Measurements from ENCODE around the gene IFT52. TPM values are rescaled to one million over a fixed set of nuclear protein-coding genes. Genes with fewer than 3 reads are reported as not detected.
A peak's percentile ranks its signal among the peaks of the same experiment; 100 is the strongest.

Gene IFT52
- total RNA-seq, 2 experiments from 2014 or later: 13.7 to 15.5 TPM

DNA sequence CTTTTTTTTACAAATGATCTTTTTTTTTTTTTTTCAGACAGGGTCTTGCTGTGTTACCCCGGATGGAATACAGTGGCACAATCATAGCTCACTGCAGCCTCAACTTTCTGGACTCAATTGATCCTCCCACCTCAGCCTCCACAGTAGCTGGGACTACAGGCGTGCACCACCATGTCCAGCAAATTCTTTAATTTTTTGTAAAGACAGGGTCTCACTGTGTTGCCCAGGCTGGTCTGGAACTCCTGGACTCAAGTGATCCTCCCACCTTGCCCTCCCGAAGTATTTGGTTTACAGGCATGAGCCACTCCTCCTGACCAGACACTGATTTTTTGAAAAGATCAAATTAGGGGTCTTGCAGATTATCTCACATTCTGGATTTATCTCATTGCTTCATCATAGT is 65.2 kb downstream of the IFT52 start:
- Histone ChIP-seq H3K9me3 (ENCODE audit: control insufficient read depth in 1 of 2, insufficient read depth in 1 of 2, low read length in 2 of 2) (no peaks in the 10 kb centered on the region), H3K4me3 (ENCODE audit: low read length) (no peak overlapping the region), H3K27me3 (ENCODE audit: control insufficient read depth in 1 of 2, insufficient read depth in 2 of 2, low read length in 2 of 2) (no peaks in the 10 kb centered on the region), H3K36me3 (ENCODE audit: insufficient read depth, low read length) (no peaks in the 10 kb centered on the region), H3K4me1 (ENCODE audit: insufficient read depth, low read length) (peaks cover 18% of the 10 kb centered on the region), H3K27ac (ENCODE audit: low read depth in 1 of 2, low read length in 2 of 2) (no peak overlapping the region)
- peak overlapping the region; percentile 84 for H3K4me3 Mint-ChIP-seq
- DNase-seq (no peak), ATAC-seq (ENCODE audit: poor library complexity) (no peak)
- no peak for TF ChIP-seq CTCF (IDR thresholded peaks at IDR 0.05)
- peak overlapping the region; percentile 96 for H3K27ac Mint-ChIP-seq
- peaks cover 19% of the 10 kb centered on the region for H3K4me1 Mint-ChIP-seq (ENCODE audit: low read depth)
- ChIA-PET POLR2A (interaction anchor here (0.6 kb wide), 2 partner anchors 10 to 200 kb away, joined by 3 read pairs; no protein-coding TSS in a partner anchor), CTCF (no interaction called here)
- peaks cover 6% of the 10 kb centered on the region for H3K36me3 Mint-ChIP-seq (ENCODE audit: low read depth)
- no peaks in the 10 kb centered on the region for H3K27me3 Mint-ChIP-seq
- H3K9me3 Mint-ChIP-seq: no peaks in the 10 kb centered on the region
- intact Hi-C loops (cut with DNase I, micrococcal nuclease): no loop called here

GRCh38 chr20:43658069-43658722 is 67.5 kb downstream of the IFT52 start:
- Mint-ChIP-seq H3K4me1 (ENCODE audit: low read depth) (peaks cover 19% of the 10 kb centered on the region), H3K27ac (peak overlapping the region; percentile 96), H3K36me3 (ENCODE audit: low read depth) (peaks cover 6% of the 10 kb centered on the region), H3K4me3 (peak overlapping the region; percentile 92), H3K9me3 (no peaks in the 10 kb centered on the region), H3K27me3 (no peaks in the 10 kb centered on the region)
- DNase-seq: no peak
- no peaks in the 10 kb centered on the region for H3K27me3 ChIP-seq (ENCODE audit: control insufficient read depth in 1 of 2, insufficient read depth in 2 of 2, low read length in 2 of 2)
- peak; percentile 4 for ATAC-seq (ENCODE audit: poor library complexity)
- POLR2A ChIA-PET: no interaction called here
- H3K4me3 ChIP-seq (ENCODE audit: low read length): peak overlapping the region; percentile 94
- no peaks in the 10 kb centered on the region for H3K36me3 ChIP-seq (ENCODE audit: insufficient read depth, low read length)
- H3K9me3 ChIP-seq (ENCODE audit: control insufficient read depth in 1 of 2, insufficient read depth in 1 of 2, low read length in 2 of 2): no peaks in the 10 kb centered on the region
- H3K4me1 ChIP-seq (ENCODE audit: insufficient read depth, low read length): peaks cover 18% of the 10 kb centered on the region
- TF ChIP-seq CTCF (IDR thresholded peaks at IDR 0.05): no peak
- H3K27ac ChIP-seq (ENCODE audit: low read depth in 1 of 2, low read length in 2 of 2): peak overlapping the region; percentile 90 to 94
- intact Hi-C loops (cut with DNase I, micrococcal nuclease): no loop called here
- CTCF ChIA-PET: no interaction called here

DNA sequence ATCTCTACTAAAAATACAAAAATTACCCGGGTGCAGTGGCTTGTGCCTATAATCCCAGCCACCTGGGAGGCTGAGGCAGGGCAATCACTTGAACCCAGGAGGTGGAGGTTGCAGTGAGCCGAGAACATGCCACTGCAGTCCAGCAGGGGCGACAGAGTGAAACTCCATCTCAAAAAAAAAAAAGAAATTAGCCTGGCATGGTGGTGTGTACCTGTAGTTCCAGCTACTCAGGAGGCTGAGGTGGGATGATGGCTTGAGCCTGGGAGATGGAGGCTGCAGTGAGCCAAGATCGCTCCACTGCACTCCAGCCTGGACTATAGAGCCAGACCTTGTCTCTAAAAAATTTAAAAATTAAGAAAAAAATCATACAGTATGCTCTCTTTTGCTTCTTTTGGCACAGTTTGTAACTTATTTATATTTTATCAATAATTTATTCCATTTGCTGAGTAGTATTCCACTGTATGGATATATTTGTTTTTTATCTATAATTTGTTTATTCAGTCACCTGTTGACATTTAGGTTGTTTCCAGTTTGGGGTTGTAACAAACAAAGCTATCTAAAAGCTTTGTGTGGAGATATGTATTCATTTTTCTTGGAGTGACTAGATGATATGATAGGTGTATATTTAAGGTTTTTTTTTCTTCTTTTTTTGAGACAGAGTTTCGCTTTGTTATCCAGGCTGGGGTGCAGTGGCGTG is 68.1 kb downstream of the IFT52 start:
- Mint-ChIP-seq H3K4me3 (no peak overlapping the region), H3K27me3 (no peaks in the 10 kb centered on the region), H3K9me3 (no peaks in the 10 kb centered on the region), H3K4me1 (ENCODE audit: low read depth) (peaks cover 19% of the 10 kb centered on the region), H3K27ac (no peak overlapping the region), H3K36me3 (ENCODE audit: low read depth) (peaks cover 6% of the 10 kb centered on the region)
- Histone ChIP-seq H3K36me3 (ENCODE audit: insufficient read depth, low read length) (no peaks in the 10 kb centered on the region), H3K27me3 (ENCODE audit: control insufficient read depth in 1 of 2, insufficient read depth in 2 of 2, low read length in 2 of 2) (no peaks in the 10 kb centered on the region), H3K9me3 (ENCODE audit: control insufficient read depth in 1 of 2, insufficient read depth in 1 of 2, low read length in 2 of 2) (no peaks in the 10 kb centered on the region), H3K4me3 (ENCODE audit: low read length) (no peak overlapping the region), H3K4me1 (ENCODE audit: insufficient read depth, low read length) (peaks cover 18% of the 10 kb centered on the region), H3K27ac (ENCODE audit: low read depth in 1 of 2, low read length in 2 of 2) (no peak overlapping the region)
- intact Hi-C loops (cut with DNase I, micrococcal nuclease): no loop called here
- ChIA-PET POLR2A (no interaction called here), CTCF (interaction anchor here (0.6 to 0.9 kb wide), 2 partner anchors 9 to 276 kb away, joined by 3 read pairs; no protein-coding TSS in a partner anchor)
- no peak for ATAC-seq (ENCODE audit: poor library complexity)
- no peak for TF ChIP-seq CTCF (IDR thresholded peaks at IDR 0.05)
- DNase-seq: peak in 2 of 14 experiments; percentile 6 to 25
